ENCODE measurements around the gene MBIP.

DNA sequence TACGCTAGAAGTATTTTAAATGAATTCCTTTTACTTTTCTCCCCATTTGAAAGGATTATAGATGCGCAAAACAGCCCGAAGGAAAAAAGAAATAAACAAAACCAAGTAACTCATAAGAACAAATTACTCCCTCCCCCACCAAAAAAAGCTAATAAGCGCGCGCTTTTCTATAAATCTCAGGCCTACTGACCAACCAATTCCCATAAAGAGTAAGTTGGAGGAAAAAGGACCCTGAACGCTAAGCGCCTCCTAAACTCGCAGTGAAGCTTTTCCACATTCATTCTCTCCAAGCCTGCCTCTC, 588 bp downstream of the MBIP start:
- TF ChIP-seq, protein P1, sequence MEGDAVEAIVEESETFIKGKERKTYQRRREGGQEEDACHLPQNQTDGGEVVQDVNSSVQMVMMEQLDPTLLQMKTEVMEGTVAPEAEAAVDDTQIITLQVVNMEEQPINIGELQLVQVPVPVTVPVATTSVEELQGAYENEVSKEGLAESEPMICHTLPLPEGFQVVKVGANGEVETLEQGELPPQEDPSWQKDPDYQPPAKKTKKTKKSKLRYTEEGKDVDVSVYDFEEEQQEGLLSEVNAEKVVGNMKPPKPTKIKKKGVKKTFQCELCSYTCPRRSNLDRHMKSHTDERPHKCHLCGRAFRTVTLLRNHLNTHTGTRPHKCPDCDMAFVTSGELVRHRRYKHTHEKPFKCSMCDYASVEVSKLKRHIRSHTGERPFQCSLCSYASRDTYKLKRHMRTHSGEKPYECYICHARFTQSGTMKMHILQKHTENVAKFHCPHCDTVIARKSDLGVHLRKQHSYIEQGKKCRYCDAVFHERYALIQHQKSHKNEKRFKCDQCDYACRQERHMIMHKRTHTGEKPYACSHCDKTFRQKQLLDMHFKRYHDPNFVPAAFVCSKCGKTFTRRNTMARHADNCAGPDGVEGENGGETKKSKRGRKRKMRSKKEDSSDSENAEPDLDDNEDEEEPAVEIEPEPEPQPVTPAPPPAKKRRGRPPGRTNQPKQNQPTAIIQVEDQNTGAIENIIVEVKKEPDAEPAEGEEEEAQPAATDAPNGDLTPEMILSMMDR (IDR thresholded peaks at IDR 0.05; ENCODE audit: insufficient read depth, low read depth, low read length) = no peak
- no peak for TF ChIP-seq EZH2 (IDR thresholded peaks at IDR 0.05; ENCODE audit: insufficient read depth, low read length)

Measured in astrocyte (in vitro differentiated cells and primary cell).